Liver (tissue), 9 donors: ENCODE results near the gene ZNF284. TPM values are rescaled to one million over a fixed set of nuclear protein-coding genes. Genes with fewer than 3 reads are reported as not detected.

Experiments used
- DNase-seq: peaks from one replicate; pipeline ENCODE4 v3.0.0-alpha.2; 2017; ENCODE audit warnings: low spot score
- H3K27ac ChIP-seq, 2 donors: one replicate each; pipeline ENCODE4 v1.7.0; 2013; ENCODE audit warnings: inconsistent platforms in 2 of 2, low read length in 2 of 2, control low read depth in 1 of 2, low read depth in 1 of 2, mild to moderate bottlenecking in 1 of 2
- H3K27me3 ChIP-seq, 4 donors: one replicate each; pipeline versions ENCODE4 v1.6.1 to v1.7.0; 2013; ENCODE audit warnings: low read length in 3 of 4, inconsistent platforms in 1 of 4, mild to moderate bottlenecking in 1 of 4, moderate library complexity in 1 of 4; ENCODE audit not compliant: control insufficient read depth in 4 of 4, insufficient read depth in 4 of 4
- H3K36me3 ChIP-seq, 4 donors: one replicate each; pipeline versions ENCODE4 v1.6.1 to v1.7.0; 2013; ENCODE audit warnings: low read length in 3 of 4, mild to moderate bottlenecking in 3 of 4, low read depth in 1 of 4, moderate library complexity in 1 of 4; ENCODE audit not compliant: control insufficient read depth in 4 of 4, insufficient read depth in 3 of 4
- H3K4me1 ChIP-seq, 4 donors: one replicate each; pipeline versions ENCODE4 v1.6.1 to v1.7.0; 2013; ENCODE audit warnings: low read length in 3 of 4, mild to moderate bottlenecking in 3 of 4, moderate library complexity in 1 of 4; ENCODE audit not compliant: control insufficient read depth in 4 of 4, insufficient read depth in 4 of 4
- H3K4me3 ChIP-seq, 3 donors: one replicate each; pipeline versions ENCODE4 v1.6.1 to v1.7.0; 2013; ENCODE audit warnings: low read length in 3 of 3, control low read depth in 1 of 3, low read depth in 1 of 3, mild to moderate bottlenecking in 1 of 3
- H3K9ac ChIP-seq, 2 donors: one replicate each; pipeline ENCODE4 v1.7.0; 2013; ENCODE audit warnings: low read length in 2 of 2, mild to moderate bottlenecking in 2 of 2, moderate library complexity in 2 of 2, control low read depth in 1 of 2, low read depth in 1 of 2
- H3K9me3 ChIP-seq, 4 donors: one replicate each; pipeline versions ENCODE4 v1.6.1 to v1.7.0; 2013; ENCODE audit warnings: low read length in 3 of 4; ENCODE audit not compliant: control insufficient read depth in 4 of 4
- EGR1 ChIP-seq, 2 donors: IDR thresholded peaks; 2 replicates each; pipeline ENCODE4 v1.6.1; 2016 to 2018; ENCODE audit warnings: antibody characterized with exemption in 2 of 2, low read depth in 2 of 2
- FOXA2 ChIP-seq: IDR thresholded peaks from 2 replicates; pipeline ENCODE4 v1.6.1; 2016; ENCODE audit warnings: antibody characterized with exemption
- GABPA ChIP-seq, 2 donors: IDR thresholded peaks in 1 of 2; conservative IDR thresholded peaks in 1 of 2; 2 replicates each; pipeline ENCODE4 v1.6.1; 2016; ENCODE audit warnings: antibody characterized with exemption in 2 of 2, mild to moderate bottlenecking in 1 of 2, moderate library complexity in 1 of 2
- HNF4A ChIP-seq, 2 donors: conservative IDR thresholded peaks; 2 replicates each; pipeline ENCODE4 v1.6.1; 2016; ENCODE audit warnings: antibody characterized with exemption in 2 of 2, mild to moderate bottlenecking in 2 of 2
- HNF4G ChIP-seq: IDR thresholded peaks from 2 replicates; pipeline ENCODE4 v1.6.1; 2016; ENCODE audit warnings: antibody characterized with exemption
- JUND ChIP-seq, 2 donors: IDR thresholded peaks; 2 replicates each; pipeline ENCODE4 v1.6.1; 2016; ENCODE audit warnings: antibody characterized with exemption in 2 of 2
- MAX ChIP-seq: IDR thresholded peaks from 2 replicates; pipeline ENCODE4 v1.6.1; 2016; ENCODE audit warnings: antibody characterized with exemption
- RAD21 ChIP-seq, 2 donors: IDR thresholded peaks; 2 replicates each; pipeline ENCODE4 v1.6.1; 2016; ENCODE audit warnings: antibody characterized with exemption in 2 of 2, mild to moderate bottlenecking in 2 of 2
- REST ChIP-seq: IDR thresholded peaks from 2 replicates; pipeline ENCODE4 v1.6.1; 2016; ENCODE audit warnings: antibody characterized with exemption, mild to moderate bottlenecking
- RXRA ChIP-seq, 2 donors: IDR thresholded peaks; 2 replicates each; pipeline ENCODE4 v1.6.1; 2017 to 2018; ENCODE audit warnings: antibody characterized with exemption in 2 of 2, mild to moderate bottlenecking in 1 of 2
- SP1 ChIP-seq: IDR thresholded peaks from 2 replicates; pipeline ENCODE4 v1.6.1; 2018; ENCODE audit warnings: antibody characterized with exemption, mild to moderate bottlenecking
- TAF1 ChIP-seq: conservative IDR thresholded peaks from 2 replicates; pipeline ENCODE4 v1.6.1; 2016; ENCODE audit warnings: antibody characterized with exemption, mild to moderate bottlenecking
- YY1 ChIP-seq: IDR thresholded peaks from 2 replicates; pipeline ENCODE4 v1.6.1; 2016; ENCODE audit warnings: antibody characterized with exemption, mild to moderate bottlenecking
- ZBTB33 ChIP-seq: IDR thresholded peaks from 2 replicates; pipeline ENCODE4 v1.6.1; 2016; ENCODE audit warnings: antibody characterized with exemption
- WGBS: extraction: QIAGEN DNeasy Blood & Tissue Kit; methylation state at CpG from one replicate; pipeline ENCODE4 v1.1.7; 2013; 5-methylcytosine and 5-hydroxymethylcytosine counted together
- polyA plus RNA-seq, 2 donors: library from polyadenylated mRNA; stranded (reverse) in 1 of 2; unstranded in 1 of 2; fragments of 200-250 nt in 1 of 2; fragments of >200 nt in 1 of 2; fragmentation: Nextera tagmentation in 1 of 2; extraction: Ambion mirVana in 1 of 2; gene quantifications; one replicate each; pipeline versions ENCODE4 v1.2.1 to v1.2.3, GENCODE V29; 2013 to 2015
- total RNA-seq, 2 donors: library from RNA; depleted of rRNA; stranded (reverse); fragments of >200 nt; gene quantifications; one replicate each; pipeline ENCODE4 v1.2.3, GENCODE V29; 2014
- donor health status: healthy.
- donor health status: healthy.
- donor health status: healthy.
- donor health status: healthy.
- donor health status: healthy.

Gene ZNF284
- total RNA-seq = 1 to 10 TPM in 1 of 2 donors, under 1 TPM in 1; 0.67 to 1.0 TPM
- polyA plus RNA-seq = under 1 TPM; 0.32 to 0.56 TPM

GRCh38 chr19:44071824-44072542, at the start of gene ZNF284:
ZNF284 (plus strand) TSS chr19:44072159; CDS start chr19:44076390, 4,231 bp downstream.
- H3K9ac ChIP-seq = peak within 1 kb of the TSS in 1 of 2 donors; percentile 66
- H3K27me3 ChIP-seq = no peaks in the 10 kb centered on the region
- peaks cover 0 to 5% (median 3%) of the 10 kb centered on the region in 4 donors for H3K36me3 ChIP-seq
- peak; percentile 49 to 50 for TF ChIP-seq RXRA (IDR thresholded peaks at IDR 0.05)
- peak in 1 of 2 donors; percentile 7 for TF ChIP-seq HNF4A (conservative IDR thresholded peaks at IDR 0.05)
- TF ChIP-seq TAF1 = no peak
- peak; percentile 51 for TF ChIP-seq YY1
- TF ChIP-seq SP1 = no peak
- TF ChIP-seq GABPA (IDR thresholded peaks at IDR 0.05 in 1 of 2, conservative IDR thresholded peaks at IDR 0.05 in 1 of 2) = peak; percentile 84 to 97
- peak; percentile 74 for TF ChIP-seq MAX
- 1% methylated on average over 40 of the region's 40 CpGs for WGBS
- H3K4me1 ChIP-seq = peaks cover 0 to 14% (median 12%) of the 10 kb centered on the region in 4 donors
- peaks cover 16 to 18% (median 17%) of the 10 kb centered on the region in 4 donors for H3K9me3 ChIP-seq
- H3K4me3 ChIP-seq = peak within 1 kb of the TSS; percentile 51 to 98 (median 97)
- peak within 1 kb of the TSS in 1 of 2 donors; percentile 9 for H3K27ac ChIP-seq
- peak; percentile 81 for DNase-seq

- peak overlapping the region; percentile 83 to 96 (median 92) for H3K4me3 ChIP-seq
- H3K36me3 ChIP-seq = peaks cover 5 to 33% (median 32%) of the 10 kb centered on the region in 4 donors
- TF ChIP-seq GABPA (IDR thresholded peaks at IDR 0.05 in 1 of 2, conservative IDR thresholded peaks at IDR 0.05 in 1 of 2) = no peak
- TF ChIP-seq EGR1 (IDR thresholded peaks at IDR 0.05; ENCODE audit: low read depth in 2 of 2) = no peak
- TF ChIP-seq RAD21 (IDR thresholded peaks at IDR 0.05) = no peak
- TF ChIP-seq YY1 = no peak
- no peak for TF ChIP-seq FOXA2
- no peak for TF ChIP-seq JUND (IDR thresholded peaks at IDR 0.05)
- no peak for TF ChIP-seq HNF4G
- TF ChIP-seq REST = no peak
- TF ChIP-seq ZBTB33 = no peak
- H3K9ac ChIP-seq = peak overlapping the region in 1 of 2 donors; percentile 43
- DNase-seq = no peak
- H3K4me1 ChIP-seq = peaks cover 0 to 11% (median 7%) of the 10 kb centered on the region in 4 donors
- WGBS = 44% methylated on average over 4 of the region's 4 CpGs
- peaks cover 12 to 55% (median 30%) of the 10 kb centered on the region in 4 donors for H3K9me3 ChIP-seq
- H3K27me3 ChIP-seq = peaks cover 0 to 5% (median 0%) of the 10 kb centered on the region in 4 donors
- H3K27ac ChIP-seq = no peak overlapping the region
These were observed 47.1 kb upstream of the ZNF284 start for GRCh38 chr19:44024900-44025216.
